Transverse colon (tissue), 4 donors: ENCODE data around the gene OLFML2B. TPM values are rescaled to one million over a fixed set of nuclear protein-coding genes. Genes with fewer than 3 reads are reported as not detected.

Source experiments
- DNase-seq: peaks from one replicate; pipeline ENCODE4 v3.0.0-alpha.2; 2019
- H3K27ac ChIP-seq, 4 donors: fragments of 200-600 bp; sonication (generic); 2 replicates each; pipeline ENCODE4 v1.5.1; 2016 to 2018; ENCODE audit warnings: inconsistent platforms in 4 of 4
- H3K27me3 ChIP-seq: fragments of 200-600 bp; sonication (generic); 2 replicates; pipeline ENCODE4 v1.5.1; 2017; ENCODE audit warnings: inconsistent platforms
- H3K36me3 ChIP-seq, 4 donors: fragments of 200-600 bp; sonication (generic); 2 replicates each; pipeline ENCODE4 v1.5.1; 2017 to 2019; ENCODE audit warnings: inconsistent platforms in 4 of 4
- H3K4me1 ChIP-seq, 4 donors: fragments of 200-600 bp; sonication (generic); 2 replicates each; pipeline ENCODE4 v1.5.1; 2017 to 2020; ENCODE audit warnings: inconsistent platforms in 4 of 4
- H3K4me3 ChIP-seq, 4 donors: fragments of 200-600 bp; sonication (generic); 1 replicate in 1 of 4; 2 replicates in 3 of 4; pipeline versions ENCODE4 v1.5.1 to v1.6.1; 2017 to 2019; ENCODE audit warnings: inconsistent platforms in 4 of 4
- H3K9me3 ChIP-seq, 2 donors: fragments of 200-600 bp; sonication (generic); 2 replicates each; pipeline ENCODE4 v1.5.1; 2017 to 2019; ENCODE audit warnings: inconsistent platforms in 2 of 2
- EP300 ChIP-seq: sonication (generic); formaldehyde crosslinking; IDR thresholded peaks from one replicate; pipeline ENCODE4 v1.6.1; 2017; ENCODE audit warnings: antibody characterized with exemption, low read depth
- POLR2A ChIP-seq: fragments of 450-650 bp; IDR thresholded peaks from one replicate; pipeline ENCODE4 v1.6.1; 2016; ENCODE audit warnings: antibody characterized with exemption, mild to moderate bottlenecking, moderate library complexity
- POLR2AphosphoS5 ChIP-seq, 3 donors: sonication (generic); formaldehyde crosslinking; IDR thresholded peaks; one replicate each; pipeline ENCODE4 v1.6.1; 2016; ENCODE audit warnings: antibody characterized with exemption in 3 of 3
- WGBS, 2 donors: methylation state at CpG; one replicate each; pipeline ENCODE4 v1.1.5; 2018; ENCODE audit warnings: low coverage in 1 of 2; 5-methylcytosine and 5-hydroxymethylcytosine counted together
- in situ Hi-C, 4 donors: fragments of 200-750 bp; cut with MboI; loops; one replicate each; pipeline versions ENCODE4 v1.15.0 to v1.15.1; 2017; ENCODE audit warnings: low sequenced_read_pairs in 3 of 4, low pct_ligation_motif_present in 1 of 4, low pct_unique_long_range_greater_than_20kb in 1 of 4
- intact Hi-C: fragments of 100-400 bp; cut with DNase I; formaldehyde crosslinking; loops from one replicate; pipeline ENCODE4 v1.15.1; 2023; ENCODE audit warnings: low total_unique reads
- total RNA-seq, 4 donors: library from RNA; depleted of rRNA; stranded (reverse); fragments of >200 nt; gene quantifications; one replicate each; pipeline ENCODE4 v1.1.0, GENCODE V29; 2016
- TF ChIP-seq, protein P1 (sequence below), 5 experiments: fragments of 200-600 bp in 3 of 5; fragments of 450-650 bp in 2 of 5; sonication (generic) in 3 of 5; IDR thresholded peaks; 1 replicate in 2 of 5; 2 replicates in 3 of 5; pipeline ENCODE4 v1.5.1; 2016 to 2017; ENCODE audit warnings: antibody characterized with exemption in 5 of 5, inconsistent platforms in 3 of 5, mild to moderate bottlenecking in 2 of 5, moderate library complexity in 1 of 5

OLFML2B gene
- total RNA-seq, 4 donors from 2014 or later: 1.6 to 5.2 (median 3.7) TPM

DNA sequence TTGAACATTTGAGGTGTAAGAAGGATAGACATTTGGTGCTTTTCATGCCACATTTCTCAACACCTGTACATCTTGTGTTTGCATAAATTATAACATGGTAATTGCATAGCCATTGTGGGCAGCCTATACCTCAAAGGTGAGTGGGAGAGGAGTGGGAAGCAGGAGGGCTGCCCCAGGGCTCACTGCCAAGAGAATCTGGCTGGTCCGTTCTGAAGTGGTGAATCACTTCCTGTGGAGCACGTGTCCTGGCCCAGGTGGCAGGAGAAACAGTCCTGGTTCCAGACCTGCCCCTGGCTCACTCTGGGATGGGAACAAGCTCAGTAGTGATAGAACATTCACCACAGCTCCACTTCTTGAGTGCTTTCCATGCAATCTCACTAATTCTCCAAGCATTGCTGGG, 11.6 kb upstream of the OLFML2B start:
- no peaks in the 10 kb centered on the region for H3K4me1 ChIP-seq
- H3K27me3 ChIP-seq: peaks cover 8% of the 10 kb centered on the region
- intact Hi-C loops (loop anchor here (5.0 kb wide), 1 partner anchor 243 kb away; no protein-coding TSS in a partner anchor), in situ Hi-C loops (loop anchor here in 3 of 4 donors (10.0 to 25.0 kb wide), 3 partner anchors 230 to 248 kb away; no protein-coding TSS in a partner anchor)
- no peak overlapping the region for H3K27ac ChIP-seq
- no peaks in the 10 kb centered on the region for H3K9me3 ChIP-seq
- H3K4me3 ChIP-seq: no peak overlapping the region
- WGBS, 2 donors: 23% methylated on average over 2 of the region's 2 CpGs; no CpG with 5 or more reads in 1 of the 2 donors
- H3K36me3 ChIP-seq: no peaks in the 10 kb centered on the region
- TF ChIP-seq, protein P1, sequence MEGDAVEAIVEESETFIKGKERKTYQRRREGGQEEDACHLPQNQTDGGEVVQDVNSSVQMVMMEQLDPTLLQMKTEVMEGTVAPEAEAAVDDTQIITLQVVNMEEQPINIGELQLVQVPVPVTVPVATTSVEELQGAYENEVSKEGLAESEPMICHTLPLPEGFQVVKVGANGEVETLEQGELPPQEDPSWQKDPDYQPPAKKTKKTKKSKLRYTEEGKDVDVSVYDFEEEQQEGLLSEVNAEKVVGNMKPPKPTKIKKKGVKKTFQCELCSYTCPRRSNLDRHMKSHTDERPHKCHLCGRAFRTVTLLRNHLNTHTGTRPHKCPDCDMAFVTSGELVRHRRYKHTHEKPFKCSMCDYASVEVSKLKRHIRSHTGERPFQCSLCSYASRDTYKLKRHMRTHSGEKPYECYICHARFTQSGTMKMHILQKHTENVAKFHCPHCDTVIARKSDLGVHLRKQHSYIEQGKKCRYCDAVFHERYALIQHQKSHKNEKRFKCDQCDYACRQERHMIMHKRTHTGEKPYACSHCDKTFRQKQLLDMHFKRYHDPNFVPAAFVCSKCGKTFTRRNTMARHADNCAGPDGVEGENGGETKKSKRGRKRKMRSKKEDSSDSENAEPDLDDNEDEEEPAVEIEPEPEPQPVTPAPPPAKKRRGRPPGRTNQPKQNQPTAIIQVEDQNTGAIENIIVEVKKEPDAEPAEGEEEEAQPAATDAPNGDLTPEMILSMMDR (IDR thresholded peaks at IDR 0.05): no peak
- TF ChIP-seq POLR2A (no peak), EP300 (no peak), POLR2AphosphoS5 (IDR thresholded peaks at IDR 0.05) (no peak)
- DNase-seq: no peak

DNA sequence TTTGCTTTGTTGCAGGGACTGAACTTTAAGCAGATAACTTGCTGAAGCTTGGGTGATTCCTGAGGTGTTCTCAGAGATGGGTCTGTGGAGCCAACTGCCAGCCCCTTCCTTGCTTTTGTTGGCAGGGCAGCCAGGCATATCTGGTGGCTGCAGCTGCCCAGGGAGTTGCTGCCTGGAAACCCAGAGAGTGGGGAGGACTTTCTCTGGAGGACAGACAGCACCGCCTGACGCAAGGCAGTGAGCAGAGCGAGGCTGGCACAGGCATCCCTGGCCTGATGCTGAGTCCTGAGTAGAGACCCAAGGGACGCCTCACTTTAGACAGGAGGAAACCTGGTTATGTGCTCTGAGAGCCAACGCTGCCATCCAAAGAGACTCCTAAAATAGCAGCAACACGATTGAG, 9.8 kb upstream of the OLFML2B start:
- Histone ChIP-seq H3K27ac (no peak overlapping the region), H3K4me3 (no peak overlapping the region), H3K9me3 (no peaks in the 10 kb centered on the region), H3K27me3 (peaks cover 10% of the 10 kb centered on the region), H3K36me3 (no peaks in the 10 kb centered on the region), H3K4me1 (no peaks in the 10 kb centered on the region)
- in situ Hi-C loops (loop anchor here in 3 of 4 donors (10.0 to 25.0 kb wide), 3 partner anchors 229 to 246 kb away; no protein-coding TSS in a partner anchor), intact Hi-C loops (no loop called here)
- no peak for TF ChIP-seq EP300
- no peak for TF ChIP-seq POLR2A
- TF ChIP-seq, protein P1 (IDR thresholded peaks at IDR 0.05): no peak
- TF ChIP-seq POLR2AphosphoS5 (IDR thresholded peaks at IDR 0.05): no peak
- no peak for DNase-seq
- WGBS, 2 donors: 57 to 67% methylated on average over 2 to 6 of the region's 6 CpGs

DNA sequence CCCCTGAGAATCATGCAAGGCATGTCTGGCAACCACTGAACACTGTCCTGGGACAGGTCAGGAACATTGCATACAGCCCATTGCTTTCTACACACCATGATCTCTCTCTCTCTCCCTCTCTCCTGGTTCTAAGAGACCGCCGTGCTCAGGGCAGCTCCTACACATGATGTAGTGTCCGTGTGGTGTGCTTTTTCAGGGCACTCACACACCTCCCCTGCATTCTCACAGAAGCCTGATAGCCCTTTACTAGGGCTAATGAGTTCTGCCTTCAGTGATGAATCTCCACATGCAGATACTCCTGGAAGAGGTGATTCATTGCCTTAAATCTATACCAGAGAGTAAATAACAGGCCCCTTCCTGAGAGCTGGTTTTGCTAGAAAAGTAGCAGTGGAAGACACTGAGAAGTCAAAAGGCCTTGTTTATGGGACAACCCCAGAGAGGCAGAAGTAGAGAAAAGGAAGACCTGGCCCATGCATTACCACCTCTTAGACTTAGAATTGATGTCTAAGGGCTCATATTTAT, 7.2 kb upstream of the OLFML2B start:
- in situ Hi-C loops: loop anchor here in 3 of 4 donors (10.0 to 25.0 kb wide), 3 partner anchors 226 to 244 kb away; no protein-coding TSS in a partner anchor
- no peak for DNase-seq
- peaks cover 22% of the 10 kb centered on the region for H3K27me3 ChIP-seq
- H3K4me1 ChIP-seq: no peaks in the 10 kb centered on the region
- H3K4me3 ChIP-seq: no peak overlapping the region
- no peaks in the 10 kb centered on the region for H3K36me3 ChIP-seq
- 97% methylated on average over 3 of the region's 3 CpGs; no CpG with 5 or more reads in 1 of the 2 donors for WGBS, 2 donors
- TF ChIP-seq POLR2AphosphoS5 (IDR thresholded peaks at IDR 0.05) (no peak), EP300 (no peak), POLR2A (no peak)
- TF ChIP-seq, protein P1 (IDR thresholded peaks at IDR 0.05): no peak
- intact Hi-C loops: no loop called here
- no peak overlapping the region for H3K27ac ChIP-seq
- no peaks in the 10 kb centered on the region for H3K9me3 ChIP-seq

DNA sequence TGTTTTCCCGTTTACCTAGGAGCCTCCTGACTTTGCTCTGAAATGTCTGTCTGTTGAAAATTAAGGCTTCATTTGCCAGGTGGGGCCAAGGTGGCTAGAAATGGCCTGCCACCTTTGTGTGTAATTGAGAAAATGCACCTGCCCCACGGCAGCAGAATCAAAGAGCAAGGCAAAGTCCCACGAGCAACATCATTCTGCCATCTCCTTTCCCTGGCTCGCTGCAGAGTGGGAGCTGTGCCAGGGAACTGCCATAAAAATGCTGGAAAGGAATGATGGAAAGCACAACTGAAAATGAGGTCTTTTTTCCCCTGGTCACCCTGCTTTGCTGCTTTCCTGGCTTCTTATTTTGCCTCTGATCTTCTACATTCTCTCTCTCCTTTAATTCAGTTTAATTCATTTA, 5.5 kb upstream of the OLFML2B start:
- Histone ChIP-seq H3K9me3 (no peaks in the 10 kb centered on the region), H3K4me1 (peaks cover 2 to 7% (median 4%) of the 10 kb centered on the region in 4 donors), H3K36me3 (no peaks in the 10 kb centered on the region), H3K27ac (no peak overlapping the region), H3K4me3 (no peak overlapping the region), H3K27me3 (peaks cover 22% of the 10 kb centered on the region)
- TF ChIP-seq POLR2A (no peak), EP300 (no peak), POLR2AphosphoS5 (IDR thresholded peaks at IDR 0.05) (no peak)
- TF ChIP-seq, protein P1 (IDR thresholded peaks at IDR 0.05): no peak
- in situ Hi-C loops (loop anchor here in 2 of 4 donors (10.0 to 25.0 kb wide), 2 partner anchors 234 to 242 kb away; no protein-coding TSS in a partner anchor), intact Hi-C loops (loop anchor here (10.0 kb wide), 1 partner anchor 144 kb away; no protein-coding TSS in a partner anchor)
- DNase-seq: no peak
- WGBS, 2 donors: 26 to 33% methylated on average over 1 to 4 of the region's 4 CpGs
